ENCODE data around the gene MEGF11.
"Not testable (repeated sequence)": the region's sequence is repeated elsewhere in the genome, so short reads cannot be mapped to it uniquely, and the experiment has no call there.

MEGF11 gene

DNA sequence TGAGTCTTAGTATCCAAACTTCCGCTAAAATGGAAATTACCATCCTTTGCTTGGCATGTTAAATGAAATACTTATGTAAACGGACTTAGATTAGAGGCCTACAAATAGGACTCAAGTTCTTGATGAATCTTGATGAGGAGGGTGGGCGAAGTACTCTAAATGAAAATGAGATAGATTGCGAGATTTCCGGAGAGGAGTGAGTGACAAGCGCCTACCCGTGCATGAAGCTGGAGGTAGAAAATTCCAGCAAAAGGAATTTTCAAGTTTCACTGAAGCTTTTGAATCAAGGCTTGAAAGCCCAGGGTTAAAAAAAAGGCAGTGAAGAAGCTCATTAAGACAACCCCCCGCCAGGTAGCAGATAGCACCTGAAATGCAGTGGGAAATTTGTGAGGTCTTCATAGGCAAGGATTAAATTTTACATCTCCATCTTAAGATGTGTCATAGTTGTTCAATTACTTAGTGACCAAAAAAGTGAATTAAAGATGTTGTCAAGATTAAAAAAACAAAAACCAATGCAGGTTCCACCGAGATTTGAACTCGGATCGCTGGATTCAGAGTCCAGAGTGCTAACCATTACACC, 384.9 kb downstream of the MEGF11 start:
- peak overlapping the region; percentile 85 for H3K27ac ChIP-seq (replicated peaks)
- peak in 1 of 2 experiments; percentile 2 for DNase-seq (ENCODE audit: low read depth in 1 of 2, low spot score in 1 of 2)
- peak overlapping the region; percentile 83 for H3K4me3 ChIP-seq (replicated peaks; ENCODE audit: insufficient read depth, low read length)
- no peak for TF ChIP-seq POLR2AphosphoS5 (IDR thresholded peaks at IDR 0.05; ENCODE audit: low read depth)
- TF ChIP-seq, protein P1, sequence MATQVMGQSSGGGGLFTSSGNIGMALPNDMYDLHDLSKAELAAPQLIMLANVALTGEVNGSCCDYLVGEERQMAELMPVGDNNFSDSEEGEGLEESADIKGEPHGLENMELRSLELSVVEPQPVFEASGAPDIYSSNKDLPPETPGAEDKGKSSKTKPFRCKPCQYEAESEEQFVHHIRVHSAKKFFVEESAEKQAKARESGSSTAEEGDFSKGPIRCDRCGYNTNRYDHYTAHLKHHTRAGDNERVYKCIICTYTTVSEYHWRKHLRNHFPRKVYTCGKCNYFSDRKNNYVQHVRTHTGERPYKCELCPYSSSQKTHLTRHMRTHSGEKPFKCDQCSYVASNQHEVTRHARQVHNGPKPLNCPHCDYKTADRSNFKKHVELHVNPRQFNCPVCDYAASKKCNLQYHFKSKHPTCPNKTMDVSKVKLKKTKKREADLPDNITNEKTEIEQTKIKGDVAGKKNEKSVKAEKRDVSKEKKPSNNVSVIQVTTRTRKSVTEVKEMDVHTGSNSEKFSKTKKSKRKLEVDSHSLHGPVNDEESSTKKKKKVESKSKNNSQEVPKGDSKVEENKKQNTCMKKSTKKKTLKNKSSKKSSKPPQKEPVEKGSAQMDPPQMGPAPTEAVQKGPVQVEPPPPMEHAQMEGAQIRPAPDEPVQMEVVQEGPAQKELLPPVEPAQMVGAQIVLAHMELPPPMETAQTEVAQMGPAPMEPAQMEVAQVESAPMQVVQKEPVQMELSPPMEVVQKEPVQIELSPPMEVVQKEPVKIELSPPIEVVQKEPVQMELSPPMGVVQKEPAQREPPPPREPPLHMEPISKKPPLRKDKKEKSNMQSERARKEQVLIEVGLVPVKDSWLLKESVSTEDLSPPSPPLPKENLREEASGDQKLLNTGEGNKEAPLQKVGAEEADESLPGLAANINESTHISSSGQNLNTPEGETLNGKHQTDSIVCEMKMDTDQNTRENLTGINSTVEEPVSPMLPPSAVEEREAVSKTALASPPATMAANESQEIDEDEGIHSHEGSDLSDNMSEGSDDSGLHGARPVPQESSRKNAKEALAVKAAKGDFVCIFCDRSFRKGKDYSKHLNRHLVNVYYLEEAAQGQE (IDR thresholded peaks at IDR 0.05; ENCODE audit: insufficient replicate concordance, low read depth), result no peak
- TF ChIP-seq SPI1 (IDR thresholded peaks at IDR 0.05; ENCODE audit: borderline replicate concordance, low read depth), result no peak
- TF ChIP-seq, protein P2, sequence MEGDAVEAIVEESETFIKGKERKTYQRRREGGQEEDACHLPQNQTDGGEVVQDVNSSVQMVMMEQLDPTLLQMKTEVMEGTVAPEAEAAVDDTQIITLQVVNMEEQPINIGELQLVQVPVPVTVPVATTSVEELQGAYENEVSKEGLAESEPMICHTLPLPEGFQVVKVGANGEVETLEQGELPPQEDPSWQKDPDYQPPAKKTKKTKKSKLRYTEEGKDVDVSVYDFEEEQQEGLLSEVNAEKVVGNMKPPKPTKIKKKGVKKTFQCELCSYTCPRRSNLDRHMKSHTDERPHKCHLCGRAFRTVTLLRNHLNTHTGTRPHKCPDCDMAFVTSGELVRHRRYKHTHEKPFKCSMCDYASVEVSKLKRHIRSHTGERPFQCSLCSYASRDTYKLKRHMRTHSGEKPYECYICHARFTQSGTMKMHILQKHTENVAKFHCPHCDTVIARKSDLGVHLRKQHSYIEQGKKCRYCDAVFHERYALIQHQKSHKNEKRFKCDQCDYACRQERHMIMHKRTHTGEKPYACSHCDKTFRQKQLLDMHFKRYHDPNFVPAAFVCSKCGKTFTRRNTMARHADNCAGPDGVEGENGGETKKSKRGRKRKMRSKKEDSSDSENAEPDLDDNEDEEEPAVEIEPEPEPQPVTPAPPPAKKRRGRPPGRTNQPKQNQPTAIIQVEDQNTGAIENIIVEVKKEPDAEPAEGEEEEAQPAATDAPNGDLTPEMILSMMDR (IDR thresholded peaks at IDR 0.05; ENCODE audit: insufficient read depth, low read length), result no peak
- no peak for TF ChIP-seq GABPA (IDR thresholded peaks at IDR 0.05; ENCODE audit: low read depth)
- H3K27me3 ChIP-seq (ENCODE audit: insufficient read depth, poor library complexity, severe bottlenecking), result no peaks in the 10 kb centered on the region

DNA sequence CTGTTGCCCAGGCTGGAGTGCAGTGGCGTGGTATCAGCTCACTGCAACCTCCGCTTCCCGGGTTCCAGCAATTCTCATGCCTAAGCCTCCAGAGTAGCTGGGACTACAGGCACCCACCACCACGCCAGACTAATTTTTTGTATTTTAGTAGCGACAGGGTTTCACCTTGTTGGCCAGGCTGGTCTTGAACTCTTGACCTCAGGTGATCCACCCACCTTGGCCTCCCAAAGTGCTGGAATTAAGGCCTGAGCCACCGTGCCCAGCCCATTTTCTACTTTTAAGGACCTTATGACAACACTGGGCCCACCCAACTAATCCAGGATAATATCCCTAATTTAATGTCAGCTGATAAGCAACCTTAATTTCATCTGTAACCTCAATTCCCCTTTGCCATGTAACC, 385.6 kb downstream of the MEGF11 start:
- not testable (repeated sequence) for H3K27ac ChIP-seq (replicated peaks); DNase-seq (ENCODE audit: low read depth in 1 of 2, low spot score in 1 of 2); H3K27me3 ChIP-seq (ENCODE audit: insufficient read depth, poor library complexity, severe bottlenecking); H3K4me3 ChIP-seq (replicated peaks; ENCODE audit: insufficient read depth, low read length)

DNA sequence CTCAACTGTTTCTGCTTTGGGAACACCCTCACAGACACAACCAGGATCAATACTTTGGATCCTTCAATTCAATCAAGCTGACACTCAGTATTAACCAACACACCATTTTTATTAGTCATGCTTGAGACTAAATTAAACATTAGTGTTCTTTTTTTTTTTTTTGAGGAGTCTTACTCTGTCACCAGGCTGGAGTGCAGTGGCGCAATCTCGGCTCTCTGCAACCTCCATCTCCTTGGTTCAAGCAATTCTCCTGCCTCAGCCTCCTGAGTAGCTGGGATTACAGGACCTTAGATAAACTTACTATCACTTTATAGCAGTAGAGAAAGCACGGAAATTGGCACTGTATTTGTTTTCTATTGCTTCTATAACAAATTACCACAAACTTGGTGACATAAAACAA, 386.3 kb downstream of the MEGF11 start:
- Histone ChIP-seq H3K4me3 (replicated peaks; ENCODE audit: insufficient read depth, low read length) (no peak overlapping the region), H3K27ac (replicated peaks) (no peak overlapping the region), H3K27me3 (ENCODE audit: insufficient read depth, poor library complexity, severe bottlenecking) (no peaks in the 10 kb centered on the region)
- no peak for TF ChIP-seq SPI1 (IDR thresholded peaks at IDR 0.05; ENCODE audit: borderline replicate concordance, low read depth)
- TF ChIP-seq, protein P1 (IDR thresholded peaks at IDR 0.05; ENCODE audit: insufficient replicate concordance, low read depth), result no peak
- TF ChIP-seq, protein P2 (IDR thresholded peaks at IDR 0.05; ENCODE audit: insufficient read depth, low read length), result no peak
- TF ChIP-seq POLR2AphosphoS5 (IDR thresholded peaks at IDR 0.05; ENCODE audit: low read depth), result no peak
- TF ChIP-seq GABPA (IDR thresholded peaks at IDR 0.05; ENCODE audit: low read depth), result no peak
- DNase-seq (ENCODE audit: low read depth in 1 of 2, low spot score in 1 of 2), result no peak

DNA sequence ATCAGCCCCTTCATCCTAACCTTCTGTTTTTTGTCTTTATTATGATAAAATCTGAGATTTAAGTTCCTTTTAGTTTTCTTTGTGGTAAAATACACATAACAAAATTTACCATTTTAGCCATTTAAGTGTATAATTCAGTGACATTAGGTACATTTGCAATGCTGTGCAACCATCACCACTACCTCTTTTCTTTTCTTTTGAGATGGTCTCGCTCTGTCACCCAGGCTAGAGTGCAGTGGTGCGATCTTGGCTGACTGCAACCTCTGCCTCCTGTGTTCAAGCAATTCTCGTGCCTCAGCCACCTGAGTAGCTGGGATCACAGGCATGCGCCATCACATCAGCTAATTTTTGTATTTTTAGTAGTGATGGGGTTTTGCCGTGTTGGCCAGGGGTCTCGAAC, 390.4 kb downstream of the MEGF11 start:
- TF ChIP-seq GABPA (IDR thresholded peaks at IDR 0.05; ENCODE audit: low read depth) (no peak), POLR2AphosphoS5 (IDR thresholded peaks at IDR 0.05; ENCODE audit: low read depth) (no peak), SPI1 (IDR thresholded peaks at IDR 0.05; ENCODE audit: borderline replicate concordance, low read depth) (no peak)
- TF ChIP-seq, protein P2 (IDR thresholded peaks at IDR 0.05; ENCODE audit: insufficient read depth, low read length), result no peak
- TF ChIP-seq, protein P1 (IDR thresholded peaks at IDR 0.05; ENCODE audit: insufficient replicate concordance, low read depth), result no peak
- Histone ChIP-seq H3K27me3 (ENCODE audit: insufficient read depth, poor library complexity, severe bottlenecking) (no peaks in the 10 kb centered on the region), H3K27ac (replicated peaks) (no peak overlapping the region)

More for the DNA sequence above, 390.4 kb downstream of the MEGF11 start:
- no peak overlapping the region for H3K4me3 ChIP-seq (replicated peaks; ENCODE audit: insufficient read depth, low read length)
- DNase-seq (ENCODE audit: low read depth in 1 of 2, low spot score in 1 of 2), result no peak
